GM12891 (cell line): ENCODE data around the gene JADE1.

ENCODE experiments used
- POLR2A ChIP-seq: IDR thresholded peaks from 2 replicates; pipeline ENCODE4 v1.6.1; 2011; ENCODE audit warnings: low read depth, low read length, control low read depth
- TAF1 ChIP-seq: IDR thresholded peaks from 2 replicates; pipeline ENCODE4 v1.6.1; 2011; ENCODE audit warnings: low read depth, low read length, control low read depth

DNA sequence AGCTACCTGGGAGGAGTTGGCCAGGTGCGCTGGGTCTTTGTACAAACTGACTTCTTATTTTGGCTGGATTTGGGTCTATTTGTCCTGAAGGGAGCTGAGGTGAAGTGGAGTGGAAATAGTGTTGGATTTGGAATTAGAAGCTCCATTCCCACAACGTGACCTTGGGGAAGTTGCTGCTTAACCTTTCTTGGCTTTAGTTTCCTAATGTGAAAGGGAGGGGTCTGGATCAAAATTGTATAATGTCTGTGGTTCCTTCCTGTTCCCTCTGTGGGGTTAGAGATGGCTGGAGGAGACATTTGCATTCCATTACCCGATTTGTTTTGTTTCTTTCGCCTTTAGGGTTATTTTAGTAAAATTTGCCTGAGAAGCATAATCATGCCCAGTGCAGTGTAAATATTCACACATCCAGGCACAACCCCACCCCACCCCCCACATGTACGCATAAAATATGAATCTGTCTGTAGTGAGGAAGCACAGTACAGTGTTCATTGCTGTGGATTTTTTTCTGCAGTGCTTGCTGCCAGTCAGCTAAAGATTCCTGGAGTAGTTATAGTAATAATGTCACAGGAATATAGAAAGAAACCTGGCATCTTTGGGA, 21.5 kb downstream of the JADE1 start:
- no peak for TF ChIP-seq POLR2A
- TF ChIP-seq TAF1: no peak
